Left lung (tissue), 10 donors: ENCODE measurements around the gene FUNDC2. TPM values are rescaled to one million over a fixed set of nuclear protein-coding genes. Genes with fewer than 3 reads are reported as not detected.

ENCODE experiments used
- ATAC-seq: fragments of 200-7000 bp; cut with Tn5 transposase; one replicate; pipeline ENCODE4 v1.9.1; 2020; ENCODE audit warnings: moderate library complexity
- DNase-seq, 4 donors: peaks; one replicate each; pipeline ENCODE4 v3.0.0-alpha.2; 2013 to 2020
- H3K27ac ChIP-seq, 2 donors: fragments of 200-600 bp; sonication (generic) in 1 of 2; one replicate each; pipeline versions ENCODE4 v1.5.0 to v1.8.0; 2020 to 2021
- H3K27me3 ChIP-seq, 2 donors: fragments of 200-600 bp; sonication (generic) in 1 of 2; one replicate each; pipeline versions ENCODE4 v1.5.0 to v1.8.0; 2020 to 2021
- H3K36me3 ChIP-seq, 2 donors: fragments of 200-600 bp; sonication (generic) in 1 of 2; one replicate each; pipeline versions ENCODE4 v1.5.0 to v1.8.0; 2020 to 2021
- H3K4me1 ChIP-seq, 2 donors: fragments of 200-600 bp; one replicate each; pipeline ENCODE4 v1.8.0; 2021
- H3K4me3 ChIP-seq, 2 donors: fragments of 200-600 bp; sonication (generic) in 1 of 2; one replicate each; pipeline versions ENCODE4 v1.5.0 to v1.8.0; 2020 to 2021; ENCODE audit warnings: mild to moderate bottlenecking in 1 of 2
- H3K9me3 ChIP-seq, 2 donors: fragments of 200-600 bp; sonication (generic) in 1 of 2; one replicate each; pipeline versions ENCODE4 v1.5.0 to v1.8.0; 2020 to 2021
- intact Hi-C, 2 donors: fragments of 100-400 bp; cut with DNase I; formaldehyde crosslinking; loops; one replicate each; pipeline versions ENCODE4 v1.11.2 to v1.14.2; 2022
- polyA plus RNA-seq, 6 donors: library from polyadenylated mRNA; unstranded; fragments of 120-200 nt; gene quantifications; one replicate each; pipeline ENCODE4 v1.2.1, GENCODE V29; 2013; ENCODE audit not compliant: insufficient read length in 6 of 6
- total RNA-seq, 2 donors: library from RNA; stranded (reverse); fragmentation: NEBNext Ultra II Directional; extraction: Animal tissue kit (Norgen Biotek cat#: 25700); gene quantifications; one replicate each; pipeline ENCODE4 v1.2.1, GENCODE V29; 2021
- TF ChIP-seq, protein P1 (sequence below), 2 donors: fragments of 200-600 bp; sonication (generic) in 1 of 2; IDR thresholded peaks; one replicate each; pipeline versions ENCODE4 v1.5.0 to v1.8.0; 2021; ENCODE audit warnings: antibody characterized with exemption in 2 of 2
- donor health status: DM: no; HTN: yes; CAD: no.
- donor health status: DM: no; HTN: no; CAD: no.

Gene FUNDC2
- total and polyA plus RNA-seq, 8 donors = 71.5 to 122 (median 105) TPM

DNA sequence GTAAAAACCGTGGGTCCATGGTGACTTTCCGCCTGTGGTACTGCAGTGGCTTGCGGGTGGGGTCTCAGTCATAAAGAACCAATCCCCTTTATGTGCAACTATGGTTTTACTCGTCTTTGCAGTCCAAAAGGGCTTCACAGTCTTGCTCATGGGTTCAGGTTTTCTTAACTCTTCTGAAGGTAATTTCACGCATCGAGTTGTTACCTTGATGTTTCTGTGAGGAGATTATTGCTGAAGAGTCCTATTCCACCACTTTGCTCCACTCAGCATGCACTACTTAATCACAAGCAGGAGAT is 45.6 kb upstream of the FUNDC2 start:
- no peaks in the 10 kb centered on the region for H3K9me3 ChIP-seq
- no peaks in the 10 kb centered on the region for H3K27me3 ChIP-seq
- ATAC-seq (no peak), DNase-seq (no peak)
- intact Hi-C loops = loop anchor here in 1 of 2 donors (5.0 kb wide), 1 partner anchor 76 kb away; no protein-coding TSS in a partner anchor
- peak overlapping the region in 1 of 2 donors; percentile 20 for H3K4me3 ChIP-seq
- H3K27ac ChIP-seq = no peak overlapping the region
- TF ChIP-seq, protein P1, sequence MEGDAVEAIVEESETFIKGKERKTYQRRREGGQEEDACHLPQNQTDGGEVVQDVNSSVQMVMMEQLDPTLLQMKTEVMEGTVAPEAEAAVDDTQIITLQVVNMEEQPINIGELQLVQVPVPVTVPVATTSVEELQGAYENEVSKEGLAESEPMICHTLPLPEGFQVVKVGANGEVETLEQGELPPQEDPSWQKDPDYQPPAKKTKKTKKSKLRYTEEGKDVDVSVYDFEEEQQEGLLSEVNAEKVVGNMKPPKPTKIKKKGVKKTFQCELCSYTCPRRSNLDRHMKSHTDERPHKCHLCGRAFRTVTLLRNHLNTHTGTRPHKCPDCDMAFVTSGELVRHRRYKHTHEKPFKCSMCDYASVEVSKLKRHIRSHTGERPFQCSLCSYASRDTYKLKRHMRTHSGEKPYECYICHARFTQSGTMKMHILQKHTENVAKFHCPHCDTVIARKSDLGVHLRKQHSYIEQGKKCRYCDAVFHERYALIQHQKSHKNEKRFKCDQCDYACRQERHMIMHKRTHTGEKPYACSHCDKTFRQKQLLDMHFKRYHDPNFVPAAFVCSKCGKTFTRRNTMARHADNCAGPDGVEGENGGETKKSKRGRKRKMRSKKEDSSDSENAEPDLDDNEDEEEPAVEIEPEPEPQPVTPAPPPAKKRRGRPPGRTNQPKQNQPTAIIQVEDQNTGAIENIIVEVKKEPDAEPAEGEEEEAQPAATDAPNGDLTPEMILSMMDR (IDR thresholded peaks at IDR 0.05) = no peak
- H3K4me1 ChIP-seq = peaks cover 0 to 5% of the 10 kb centered on the region in 2 donors
- no peaks in the 10 kb centered on the region for H3K36me3 ChIP-seq

DNA sequence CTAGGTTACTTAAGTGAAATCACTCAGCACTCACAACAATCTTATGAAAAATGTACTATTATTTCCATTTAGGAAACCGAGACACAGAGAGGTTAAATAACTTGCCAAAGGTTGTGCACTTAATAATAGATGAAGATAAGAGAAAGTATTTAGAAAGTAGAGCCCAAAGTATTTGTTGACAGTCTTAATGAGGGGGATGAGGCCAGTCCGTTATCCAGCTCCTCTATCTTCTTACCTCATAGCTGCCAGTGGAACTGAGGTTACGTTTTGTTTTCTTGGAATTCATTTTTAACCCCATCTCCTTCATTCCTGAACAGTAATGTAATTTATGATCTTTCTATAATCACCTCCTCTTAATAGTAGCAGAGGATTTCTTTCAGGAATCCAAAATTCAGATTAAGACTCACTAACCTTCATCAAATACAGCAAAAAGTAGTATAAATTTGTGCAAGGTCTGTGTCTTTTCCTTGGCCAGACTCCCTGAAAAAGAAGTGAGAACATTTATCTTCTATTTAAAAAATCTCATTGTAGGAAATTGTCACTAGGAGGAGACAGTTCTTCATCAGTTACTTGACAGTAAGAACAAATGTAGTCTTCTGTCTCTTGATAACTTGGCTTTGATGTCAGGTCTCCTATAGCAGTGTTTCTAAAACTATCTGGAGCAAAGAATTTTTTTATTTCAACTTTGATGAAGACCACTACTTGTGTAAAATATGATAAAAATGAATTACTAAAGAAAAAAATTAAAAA is 39.6 kb upstream of the FUNDC2 start:
- TF ChIP-seq, protein P1 (IDR thresholded peaks at IDR 0.05) = no peak
- no peaks in the 10 kb centered on the region for H3K27me3 ChIP-seq
- no peak for DNase-seq
- intact Hi-C loops = no loop called here
- ATAC-seq = no peak
- H3K27ac ChIP-seq = no peak overlapping the region
- H3K36me3 ChIP-seq = no peaks in the 10 kb centered on the region
- H3K4me3 ChIP-seq = no peak overlapping the region
- H3K9me3 ChIP-seq = no peaks in the 10 kb centered on the region
- no peaks in the 10 kb centered on the region for H3K4me1 ChIP-seq

DNA sequence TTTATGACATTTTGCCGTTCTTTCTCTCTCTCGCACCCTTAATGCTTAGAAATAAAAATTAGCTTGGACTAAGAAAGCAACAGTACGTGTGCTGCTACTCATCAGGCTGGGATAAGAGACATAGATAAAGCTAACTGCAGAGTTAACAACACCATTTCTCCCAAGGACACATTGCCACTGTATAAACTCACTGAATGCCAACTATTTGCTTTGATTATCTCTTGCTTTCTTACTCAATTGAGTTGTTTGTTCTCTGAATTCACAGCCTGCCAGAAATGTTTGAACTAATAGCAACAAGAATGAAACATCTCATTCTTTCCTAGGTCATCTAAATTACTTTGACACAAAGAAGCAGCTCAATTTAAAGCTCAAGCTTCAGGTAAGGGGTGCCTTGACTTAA is 38.7 kb upstream of the FUNDC2 start:
- Histone ChIP-seq H3K4me3 (no peak overlapping the region), H3K27me3 (no peaks in the 10 kb centered on the region), H3K36me3 (no peaks in the 10 kb centered on the region), H3K4me1 (no peaks in the 10 kb centered on the region), H3K9me3 (no peaks in the 10 kb centered on the region), H3K27ac (no peak overlapping the region)
- intact Hi-C loops = no loop called here
- ATAC-seq = no peak
- TF ChIP-seq, protein P1 (IDR thresholded peaks at IDR 0.05) = no peak
- no peak for DNase-seq

DNA sequence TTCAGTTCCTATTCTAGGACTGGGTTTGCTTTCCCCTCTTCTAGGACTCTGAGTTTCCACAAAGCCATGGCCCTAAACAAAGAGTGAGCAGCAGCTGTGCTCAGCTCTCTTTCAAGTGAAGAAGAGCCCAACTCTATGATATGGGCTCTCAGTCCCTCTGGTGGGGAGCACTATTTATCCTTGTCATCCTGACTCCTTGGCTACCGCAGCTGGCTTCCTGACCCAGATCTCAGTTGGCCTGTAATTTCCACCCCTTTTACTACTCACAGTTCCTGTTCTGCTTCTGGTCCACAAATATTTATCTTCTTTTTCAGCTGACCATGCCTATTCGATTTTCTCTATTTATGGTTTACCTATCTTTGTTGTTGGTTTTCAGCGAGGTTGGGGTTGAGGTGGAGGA is 37.9 kb upstream of the FUNDC2 start:
- Histone ChIP-seq H3K27ac (no peak overlapping the region), H3K27me3 (no peaks in the 10 kb centered on the region), H3K4me1 (no peaks in the 10 kb centered on the region), H3K9me3 (no peaks in the 10 kb centered on the region), H3K4me3 (no peak overlapping the region), H3K36me3 (no peaks in the 10 kb centered on the region)
- TF ChIP-seq, protein P1 (IDR thresholded peaks at IDR 0.05) = no peak
- ATAC-seq (no peak), DNase-seq (no peak)
- intact Hi-C loops = no loop called here

DNA sequence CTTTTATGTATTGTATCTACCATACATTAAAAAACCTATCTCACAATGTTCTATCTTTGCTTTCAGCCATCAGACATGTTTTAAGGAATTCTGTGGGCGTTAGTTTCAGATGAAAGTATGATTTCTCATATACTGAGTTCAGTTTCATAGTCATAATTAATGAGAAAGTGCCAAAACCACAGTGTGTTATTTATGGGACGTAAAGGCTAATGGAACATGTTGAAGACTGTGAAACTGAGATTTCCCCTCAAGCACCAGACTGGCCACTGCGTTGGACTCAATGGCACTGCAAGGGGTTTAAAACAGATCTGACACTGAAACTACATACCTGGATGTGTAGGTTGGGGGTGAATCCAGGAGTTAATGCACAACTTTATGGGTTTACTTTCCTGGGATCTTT is 36.1 kb upstream of the FUNDC2 start:
- intact Hi-C loops = no loop called here
- H3K9me3 ChIP-seq = no peaks in the 10 kb centered on the region
- no peaks in the 10 kb centered on the region for H3K4me1 ChIP-seq
- no peaks in the 10 kb centered on the region for H3K36me3 ChIP-seq
- DNase-seq (no peak), ATAC-seq (no peak)
- TF ChIP-seq, protein P1 (IDR thresholded peaks at IDR 0.05) = no peak
- H3K27me3 ChIP-seq = no peaks in the 10 kb centered on the region
- H3K4me3 ChIP-seq = no peak overlapping the region
- no peak overlapping the region for H3K27ac ChIP-seq
